ENCODE data around the gene ZNF592. TPM values are rescaled to one million over a fixed set of nuclear protein-coding genes. Genes with fewer than 3 reads are reported as not detected.
"Not testable (repeated sequence)": the region's sequence is repeated elsewhere in the genome, so short reads cannot be mapped to it uniquely, and the experiment has no call there.

The ZNF592 gene
- total RNA-seq, 4 donors from 2014 or later, result 21.6 to 36.3 (median 32.6) TPM

- H3K4me3 ChIP-seq, result no peak overlapping the region
- peak overlapping the region in 3 of 4 donors; percentile 26 to 81 (median 77) for H3K27ac ChIP-seq
- peak in 1 of 2 donors; percentile 42 for DNase-seq (ENCODE audit: low spot score in 2 of 2)
- peaks cover 0 to 17% (median 13%) of the 10 kb centered on the region in 4 donors for H3K4me1 ChIP-seq
- 50 to 57% methylated on average over 12 of the region's 12 CpGs for WGBS, 2 donors
- no peaks in the 10 kb centered on the region for H3K36me3 ChIP-seq
- no peaks in the 10 kb centered on the region for H3K27me3 ChIP-seq
- H3K9me3 ChIP-seq, result no peaks in the 10 kb centered on the region
- TF ChIP-seq EP300 (IDR thresholded peaks at IDR 0.05) (peak in 1 of 2 donors; percentile 71), CTCF (IDR thresholded peaks at IDR 0.05) (no peak)
Observed at GRCh38 chr15:84840741-84841429, 92.5 kb downstream of the ZNF592 start.

- H3K36me3 ChIP-seq, result no peaks in the 10 kb centered on the region
- no peak overlapping the region for H3K4me3 ChIP-seq
- peaks cover 0 to 17% (median 13%) of the 10 kb centered on the region in 4 donors for H3K4me1 ChIP-seq
- H3K9me3 ChIP-seq, result peaks cover 0 to 15% (median 4%) of the 10 kb centered on the region in 4 donors
- H3K27me3 ChIP-seq, result no peaks in the 10 kb centered on the region
- 88 to 100% methylated on average over 1 of the region's 1 CpG for WGBS, 2 donors
- H3K27ac ChIP-seq, result no peak overlapping the region
- TF ChIP-seq POLR2A (IDR thresholded peaks at IDR 0.05), result no peak
- no peak for TF ChIP-seq EP300 (IDR thresholded peaks at IDR 0.05)
- no peak for TF ChIP-seq CTCF (IDR thresholded peaks at IDR 0.05)
- DNase-seq (ENCODE audit: low spot score in 2 of 2), result no peak
Observed at GRCh38 chr15:84842781-84843180, 94.4 kb downstream of the ZNF592 start.

GRCh38 chr15:84844964-84845363 lies 96.6 kb downstream of the ZNF592 start:
- WGBS, 2 donors, result 82 to 85% methylated on average over 2 of the region's 2 CpGs
- TF ChIP-seq EP300 (IDR thresholded peaks at IDR 0.05), result no peak
- no peak for TF ChIP-seq POLR2A (IDR thresholded peaks at IDR 0.05)
- no peak for TF ChIP-seq CTCF (IDR thresholded peaks at IDR 0.05)
- no peaks in the 10 kb centered on the region for H3K27me3 ChIP-seq
- H3K36me3 ChIP-seq, result no peaks in the 10 kb centered on the region
- DNase-seq (ENCODE audit: low spot score in 2 of 2), result no peak
- H3K4me1 ChIP-seq, result peaks cover 0 to 14% (median 13%) of the 10 kb centered on the region in 4 donors
- no peak overlapping the region for H3K27ac ChIP-seq
- no peak overlapping the region for H3K4me3 ChIP-seq
- peaks cover 0 to 17% (median 8%) of the 10 kb centered on the region in 4 donors for H3K9me3 ChIP-seq

DNA sequence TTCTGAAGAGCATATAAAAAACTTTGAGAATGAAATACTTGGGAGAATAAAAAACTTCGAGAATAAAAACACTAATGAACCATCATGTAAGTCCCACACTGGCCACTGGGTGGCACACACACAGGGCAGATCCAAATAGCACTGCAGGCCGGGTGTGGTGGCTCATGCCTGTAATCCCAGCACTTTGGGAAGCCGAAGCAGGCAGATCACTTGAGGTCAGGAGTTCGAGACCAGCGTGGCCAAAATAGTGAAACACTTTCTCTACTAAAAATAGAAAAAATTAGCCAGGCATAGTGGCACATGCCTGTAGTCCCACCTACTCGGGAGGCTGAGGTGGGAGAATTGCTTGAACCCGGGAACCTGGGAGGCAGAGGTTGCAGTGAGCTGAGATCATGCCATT lies 97.2 kb downstream of the ZNF592 start:
- not testable (repeated sequence) for H3K4me3 ChIP-seq, H3K4me1 ChIP-seq, H3K36me3 ChIP-seq, H3K27me3 ChIP-seq, H3K27ac ChIP-seq
- peak in 1 of 2 donors; percentile 63 for DNase-seq (ENCODE audit: low spot score in 2 of 2)
- H3K9me3 ChIP-seq, result peaks cover 0 to 17% (median 8%) of the 10 kb centered on the region in 4 donors
- peak; percentile 30 to 55 (median 50) for TF ChIP-seq CTCF (IDR thresholded peaks at IDR 0.05)
- 77 to 78% methylated on average over 7 of the region's 7 CpGs for WGBS, 2 donors

GRCh38 chr15:84846269-84846668 lies 97.9 kb downstream of the ZNF592 start:
- WGBS, 2 donors, result 100% methylated on average over 1 of the region's 1 CpG
- peaks cover 0 to 17% (median 8%) of the 10 kb centered on the region in 4 donors for H3K9me3 ChIP-seq
- H3K27ac ChIP-seq, result no peak overlapping the region
- TF ChIP-seq EP300 (IDR thresholded peaks at IDR 0.05), result no peak
- TF ChIP-seq POLR2A (IDR thresholded peaks at IDR 0.05), result no peak
- TF ChIP-seq CTCF (IDR thresholded peaks at IDR 0.05), result no peak
- no peak for DNase-seq (ENCODE audit: low spot score in 2 of 2)
- no peaks in the 10 kb centered on the region for H3K27me3 ChIP-seq
- H3K36me3 ChIP-seq, result no peaks in the 10 kb centered on the region
- H3K4me3 ChIP-seq, result no peak overlapping the region
- H3K4me1 ChIP-seq, result peaks cover 0 to 2% (median under 1%) of the 10 kb centered on the region in 4 donors

All from tibial nerve (tissue), 4 donors.